KOPT-K1 (cell line): ENCODE data around the gene NOS1AP.
"Not testable (repeated sequence)": the region's sequence is repeated elsewhere in the genome, so short reads cannot be mapped to it uniquely, and the experiment has no call there.

Source experiments
- H3K27ac ChIP-seq: fragments of 200-600 bp; sonication (generic); 2 replicates; pipeline ENCODE4 v1.5.1; 2016; ENCODE audit warnings: antibody characterized with exemption, mild to moderate bottlenecking, low read depth, low read length; ENCODE audit not compliant: poor library complexity, severe bottlenecking
- H3K36me3 ChIP-seq: fragments of 200-600 bp; sonication (generic); 2 replicates; pipeline ENCODE4 v1.5.1; 2017; ENCODE audit warnings: antibody characterized with exemption, mild to moderate bottlenecking, low read length, moderate library complexity; ENCODE audit not compliant: insufficient read depth
- H3K9me3 ChIP-seq: fragments of 200-600 bp; sonication (generic); 2 replicates; pipeline ENCODE4 v1.5.1; 2017; ENCODE audit warnings: antibody characterized with exemption, low read length, mild to moderate bottlenecking; ENCODE audit not compliant: insufficient read depth, poor library complexity, severe bottlenecking

NOS1AP gene

GRCh38 chr1:162070825-162071224, 1.3 kb downstream of the NOS1AP start:
- H3K36me3 ChIP-seq, result no peaks in the 10 kb centered on the region
- no peak overlapping the region for H3K27ac ChIP-seq
- H3K9me3 ChIP-seq, result no peaks in the 10 kb centered on the region

GRCh38 chr1:162072740-162073139, 3.2 kb downstream of the NOS1AP start:
- H3K27ac ChIP-seq, result no peak overlapping the region
- H3K36me3 ChIP-seq, result no peaks in the 10 kb centered on the region
- H3K9me3 ChIP-seq, result no peaks in the 10 kb centered on the region

GRCh38 chr1:162074276-162075005, 5.0 kb downstream of the NOS1AP start:
- H3K27ac ChIP-seq, result no peak overlapping the region
- no peaks in the 10 kb centered on the region for H3K36me3 ChIP-seq

GRCh38 chr1:162075862-162076261, 6.4 kb downstream of the NOS1AP start:
- Histone ChIP-seq H3K9me3 (no peaks in the 10 kb centered on the region), H3K36me3 (no peaks in the 10 kb centered on the region), H3K27ac (no peak overlapping the region)

More at GRCh38 chr1:162074276-162075005, 5.0 kb downstream of the NOS1AP start:
- H3K9me3 ChIP-seq, result no peaks in the 10 kb centered on the region

GRCh38 chr1:162077648-162078299, 8.3 kb downstream of the NOS1AP start:
- Histone ChIP-seq H3K9me3 (no peaks in the 10 kb centered on the region), H3K36me3 (no peaks in the 10 kb centered on the region), H3K27ac (no peak overlapping the region)

GRCh38 chr1:162079030-162079429, 9.5 kb downstream of the NOS1AP start:
- Histone ChIP-seq H3K27ac (no peak overlapping the region), H3K9me3 (no peaks in the 10 kb centered on the region), H3K36me3 (no peaks in the 10 kb centered on the region)

- H3K36me3 ChIP-seq, result no peaks in the 10 kb centered on the region
- no peak overlapping the region for H3K27ac ChIP-seq
- no peaks in the 10 kb centered on the region for H3K9me3 ChIP-seq
Measured at GRCh38 chr1:162080472-162081015, 11.1 kb downstream of the NOS1AP start.

GRCh38 chr1:162081316-162081715, 11.8 kb downstream of the NOS1AP start:
- no peaks in the 10 kb centered on the region for H3K36me3 ChIP-seq
- H3K9me3 ChIP-seq, result no peaks in the 10 kb centered on the region
- H3K27ac ChIP-seq, result no peak overlapping the region

- H3K27ac ChIP-seq, H3K36me3 ChIP-seq, H3K9me3 ChIP-seq: not testable (repeated sequence)
Measured at GRCh38 chr1:162082080-162082479, 12.6 kb downstream of the NOS1AP start.

GRCh38 chr1:162083273-162083672, 13.8 kb downstream of the NOS1AP start:
- Histone ChIP-seq H3K36me3 (no peaks in the 10 kb centered on the region), H3K27ac (no peak overlapping the region), H3K9me3 (no peaks in the 10 kb centered on the region)

GRCh38 chr1:162085991-162086390, 16.5 kb downstream of the NOS1AP start:
- Histone ChIP-seq H3K9me3 (no peaks in the 10 kb centered on the region), H3K27ac (no peak overlapping the region), H3K36me3 (no peaks in the 10 kb centered on the region)

GRCh38 chr1:162087111-162087510, 17.6 kb downstream of the NOS1AP start:
- Histone ChIP-seq H3K27ac (no peak overlapping the region), H3K9me3 (no peaks in the 10 kb centered on the region), H3K36me3 (no peaks in the 10 kb centered on the region)

GRCh38 chr1:162087574-162087973, 18.1 kb downstream of the NOS1AP start:
- no peaks in the 10 kb centered on the region for H3K36me3 ChIP-seq
- no peak overlapping the region for H3K27ac ChIP-seq
- H3K9me3 ChIP-seq, result no peaks in the 10 kb centered on the region

- no peaks in the 10 kb centered on the region for H3K9me3 ChIP-seq
- H3K27ac ChIP-seq, result no peak overlapping the region
- H3K36me3 ChIP-seq, result no peaks in the 10 kb centered on the region
Measured at GRCh38 chr1:162088281-162088969, 18.9 kb downstream of the NOS1AP start.

- H3K36me3 ChIP-seq, result no peaks in the 10 kb centered on the region
- no peaks in the 10 kb centered on the region for H3K9me3 ChIP-seq
- H3K27ac ChIP-seq, result no peak overlapping the region
Measured at GRCh38 chr1:162089748-162090147, 20.3 kb downstream of the NOS1AP start.
